Stimulated activated CD4-positive, alpha-beta T cell treated with anti-CD3 and anti-CD28 coated beads, Interleukin-1b, Interleukin-23, amount 100 ng/mL, for 48 hours (primary cell): ENCODE results near the gene DICER1.

ENCODE experiments used
- DNase-seq: peaks from one replicate; pipeline ENCODE4 v3.0.0-alpha.2; 2020

The DICER1 gene

DNA sequence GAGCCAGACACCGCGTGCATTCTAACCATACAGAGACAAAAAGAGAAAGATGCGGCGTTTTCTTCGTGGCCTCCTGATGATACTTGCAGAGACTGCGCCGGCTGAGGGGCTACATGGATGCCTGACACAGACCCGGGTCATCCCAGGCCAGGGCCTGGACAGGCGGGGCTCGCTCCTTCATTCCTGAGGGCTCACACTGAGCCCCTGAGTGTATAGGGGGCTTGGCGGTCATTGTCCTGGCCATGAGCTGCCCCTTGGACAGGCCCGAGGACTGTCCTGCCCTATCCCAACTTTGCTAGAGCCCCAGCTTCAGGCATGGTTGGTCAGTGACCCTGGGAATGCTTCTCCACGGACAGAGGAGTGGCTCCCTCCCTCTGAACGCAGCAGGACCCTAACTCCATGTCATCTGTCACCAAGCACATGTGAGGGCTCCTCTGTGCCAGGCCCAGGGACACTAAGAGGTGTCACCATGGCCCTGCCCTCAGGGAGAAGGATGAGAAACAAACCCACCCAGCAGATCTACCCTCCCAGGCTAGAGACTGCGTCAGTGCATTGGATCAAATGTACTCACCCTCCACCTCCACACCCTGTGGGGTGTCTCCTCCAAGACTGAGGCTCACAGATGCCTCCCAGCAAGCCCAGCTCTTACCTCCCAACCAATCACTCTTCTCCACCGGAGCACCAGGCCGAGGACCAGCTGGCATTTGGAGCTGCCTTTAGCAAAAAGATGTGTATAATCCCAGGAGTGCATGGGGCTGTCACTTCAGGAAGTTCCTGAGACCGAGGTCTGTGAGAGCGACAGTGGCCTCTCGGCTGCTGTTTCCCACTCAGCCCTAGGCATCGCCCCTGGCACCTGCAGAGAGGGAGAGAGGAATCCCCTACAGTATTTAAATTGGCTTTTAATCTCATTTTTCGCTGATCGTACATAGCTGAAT, 102.7 kb downstream of the DICER1 start:
- no peak for DNase-seq

DNA sequence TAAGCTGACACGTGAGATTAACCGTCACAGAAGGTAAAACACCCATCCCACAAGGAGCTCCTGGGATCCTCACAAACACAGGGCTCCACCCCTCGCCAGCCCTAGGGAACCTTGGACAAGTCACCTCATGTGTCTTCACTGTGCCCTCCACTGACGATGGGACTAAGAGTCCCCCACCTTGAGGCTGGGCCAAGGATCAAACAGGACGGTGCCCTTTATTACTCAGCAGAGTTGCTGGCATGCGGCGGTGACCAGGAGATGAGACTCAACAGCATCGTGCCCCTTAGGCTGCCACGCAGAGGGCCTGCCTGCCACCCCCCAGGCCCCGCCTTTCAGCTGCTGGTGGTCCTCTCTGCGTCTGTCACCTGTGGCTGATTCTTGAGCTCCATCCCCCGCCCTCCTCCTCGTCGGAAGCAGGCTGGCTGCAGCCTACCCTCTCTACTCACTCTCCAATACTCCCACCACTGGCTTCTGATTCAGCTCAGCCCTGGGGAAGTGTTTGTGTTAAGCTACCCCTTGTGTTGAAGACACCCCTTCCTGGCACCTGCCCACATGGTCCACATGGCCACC, 105.2 kb downstream of the DICER1 start:
- DNase-seq, result no peak

DNA sequence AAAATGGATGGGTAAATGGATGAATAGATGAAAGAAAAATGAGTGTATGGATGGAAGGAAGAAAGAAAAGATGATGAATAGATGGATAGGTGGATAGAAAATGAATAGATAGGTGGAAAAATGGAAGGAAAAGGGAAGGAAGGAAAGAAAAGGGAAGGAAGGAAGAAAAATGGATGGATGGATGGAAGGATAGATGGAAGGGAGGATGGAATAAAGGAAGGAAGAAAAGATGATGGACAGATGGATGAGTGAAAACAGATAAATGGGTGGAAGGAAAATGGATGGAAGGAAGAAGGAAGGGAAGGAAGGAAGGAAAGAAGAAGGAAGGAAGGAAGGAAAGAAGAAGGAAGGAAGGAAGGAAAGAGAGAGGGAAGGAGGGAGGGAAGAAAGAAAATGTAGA, 107.4 kb downstream of the DICER1 start:
- no peak for DNase-seq

GRCh38 chr14:95048771-95049312, 108.5 kb downstream of the DICER1 start:
- no peak for DNase-seq

DNA sequence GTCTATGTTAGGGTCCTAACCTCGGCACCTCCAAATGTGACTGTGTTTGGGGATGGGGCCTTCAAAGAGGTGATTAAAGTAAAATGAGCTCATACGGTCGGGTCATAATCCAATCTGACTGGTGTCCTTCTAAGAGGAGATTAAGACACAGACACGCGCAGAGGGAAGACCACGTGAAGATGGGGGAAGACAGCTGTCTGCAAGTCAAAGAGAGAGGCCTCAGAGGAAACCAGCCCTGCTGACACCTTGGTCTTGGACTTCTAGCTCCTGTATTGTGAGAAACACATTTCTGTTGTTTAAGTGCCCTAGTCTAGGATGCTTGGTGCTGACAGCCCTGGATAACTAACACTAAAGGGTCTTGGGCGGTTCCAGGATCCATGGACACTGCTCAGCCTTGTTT, 109.6 kb downstream of the DICER1 start:
- no peak for DNase-seq

GRCh38 chr14:95046711-95047681, 110.3 kb downstream of the DICER1 start:
- DNase-seq, result no peak

DNA sequence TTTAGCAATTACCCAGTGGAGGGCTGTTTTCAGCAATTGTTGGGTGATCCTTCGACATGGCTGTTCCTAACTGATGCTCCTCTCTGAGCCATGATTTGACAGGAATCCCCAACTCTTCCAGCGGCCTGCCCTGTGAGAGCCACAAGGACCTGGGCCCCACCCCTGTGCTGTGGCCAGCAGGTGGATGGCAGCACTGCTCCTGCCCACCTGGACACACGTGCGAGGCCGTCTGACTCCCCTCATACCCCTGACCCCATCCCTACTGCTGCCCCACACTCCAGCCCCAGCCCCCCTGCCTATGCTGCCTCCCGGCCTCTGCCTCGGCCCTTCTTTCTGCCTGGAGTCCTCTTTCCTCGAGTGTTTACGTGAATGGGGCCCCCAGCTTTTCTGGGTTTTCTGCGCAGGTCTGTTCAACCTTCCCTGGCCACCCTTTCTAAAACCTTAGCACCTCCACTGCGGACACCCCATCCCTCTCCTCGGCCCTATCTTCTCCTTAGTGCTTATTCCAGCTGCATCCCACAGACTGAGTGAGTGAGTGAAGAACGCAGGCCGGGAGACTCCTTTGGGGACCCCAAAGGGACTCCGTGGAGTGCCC, 111.4 kb downstream of the DICER1 start:
- no peak for DNase-seq

- no peak for DNase-seq
Observed at GRCh38 chr14:95045106-95045701, 112.1 kb downstream of the DICER1 start.

- no peak for DNase-seq
Observed at GRCh38 chr14:95044463-95045105, 112.7 kb downstream of the DICER1 start.

GRCh38 chr14:95043732-95044462, 113.4 kb downstream of the DICER1 start:
- no peak for DNase-seq

- no peak for DNase-seq
Observed at GRCh38 chr14:95043314-95043713, 114.0 kb downstream of the DICER1 start.

- no peak for DNase-seq
Observed at GRCh38 chr14:95041477-95042020, 115.8 kb downstream of the DICER1 start.

DNA sequence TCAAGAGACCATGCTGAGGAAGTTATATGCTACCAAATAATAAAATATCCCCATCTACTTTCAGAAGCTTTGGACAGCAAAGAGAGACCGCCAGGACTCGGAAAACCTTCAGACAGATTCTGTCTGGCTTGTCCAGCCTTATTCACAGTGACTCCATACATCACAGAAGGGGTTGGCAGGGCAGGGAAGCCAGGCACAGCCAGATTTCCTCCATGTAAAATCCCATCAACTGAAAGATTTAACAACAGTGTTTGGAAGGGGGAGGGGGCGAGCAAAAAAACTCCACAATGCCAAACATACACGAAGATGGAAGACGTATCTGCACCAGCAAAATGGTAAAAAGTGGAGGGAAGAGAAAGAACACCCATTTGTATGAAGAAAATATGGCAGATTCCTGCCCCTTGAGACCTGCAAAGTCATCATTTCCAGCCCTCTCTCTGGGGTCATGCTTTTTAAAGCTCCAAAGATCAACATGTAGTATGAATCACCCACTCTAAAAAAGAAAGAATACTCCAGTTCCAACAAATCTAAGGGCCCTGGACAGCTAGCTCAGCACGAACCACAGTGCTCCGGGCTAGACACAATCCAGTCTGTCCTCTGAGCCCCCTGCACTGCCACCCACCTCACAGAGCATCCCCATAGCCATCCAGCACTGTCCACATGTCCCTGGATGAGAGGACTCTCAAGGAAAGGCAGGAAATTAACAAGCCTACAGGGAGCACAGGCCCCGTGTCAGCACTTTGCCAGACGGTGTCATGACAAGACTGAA, 116.4 kb downstream of the DICER1 start:
- no peak for DNase-seq

DNA sequence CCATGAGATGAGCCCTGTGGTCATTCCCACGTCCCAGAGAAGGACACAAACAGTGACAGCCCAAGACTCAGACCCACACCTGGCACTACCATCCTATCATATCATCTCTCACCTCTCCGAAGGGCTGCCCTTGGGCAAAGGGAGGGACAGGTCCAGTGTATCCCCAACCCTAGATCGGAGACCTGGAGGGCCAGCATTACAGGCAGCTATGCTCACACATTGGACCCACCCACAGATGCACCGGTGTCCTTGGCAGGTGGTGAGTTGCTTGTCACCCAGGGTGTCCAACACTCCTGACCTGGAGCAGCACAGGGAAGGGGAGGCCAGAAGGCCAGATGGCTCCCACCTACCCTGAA, 117.4 kb downstream of the DICER1 start:
- no peak for DNase-seq

- DNase-seq, result no peak
Observed at GRCh38 chr14:95039259-95039992, 117.9 kb downstream of the DICER1 start.

GRCh38 chr14:95038521-95039250, 118.6 kb downstream of the DICER1 start:
- DNase-seq, result no peak

- no peak for DNase-seq
Observed at GRCh38 chr14:95037273-95037672, 120.1 kb downstream of the DICER1 start.
